Measurements from ENCODE around the gene ATP6AP1.

ATP6AP1 gene

DNA sequence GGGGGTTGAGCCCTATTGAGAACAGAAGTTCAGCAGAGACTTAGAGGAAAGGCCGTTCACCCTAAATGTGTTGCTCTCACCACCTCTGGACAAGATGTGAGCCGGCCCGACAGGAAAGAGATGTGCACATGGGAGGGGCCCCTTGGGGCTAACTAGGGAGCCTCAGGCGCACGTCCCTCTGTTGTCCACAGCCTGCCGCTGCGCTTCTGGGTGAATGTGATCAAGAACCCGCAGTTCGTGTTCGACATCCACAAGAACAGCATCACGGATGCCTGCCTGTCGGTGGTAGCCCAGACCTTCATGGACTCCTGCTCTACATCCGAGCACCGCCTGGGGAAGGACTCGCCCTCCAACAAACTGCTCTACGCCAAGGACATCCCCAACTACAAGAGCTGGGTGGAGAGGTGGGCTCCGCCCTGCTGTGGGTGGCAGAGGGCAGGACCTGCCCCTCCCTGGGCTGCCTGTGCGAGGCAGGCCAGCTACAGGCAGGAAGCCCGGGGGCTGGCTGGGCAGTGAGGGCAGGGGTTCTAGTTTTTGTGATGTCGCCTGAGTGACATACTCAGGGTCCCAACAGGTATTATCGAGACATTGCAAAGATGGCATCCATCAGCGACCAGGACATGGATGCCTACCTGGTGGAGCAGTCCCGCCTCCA lies 42.6 kb downstream of the ATP6AP1 start:
- no peaks in the 10 kb centered on the region for H3K36me3 ChIP-seq
- H3K27ac ChIP-seq = no peak overlapping the region
- H3K4me3 ChIP-seq (ENCODE audit: low read depth in 1 of 2, low read length in 1 of 2) = no peak overlapping the region
- TF ChIP-seq, protein P1, sequence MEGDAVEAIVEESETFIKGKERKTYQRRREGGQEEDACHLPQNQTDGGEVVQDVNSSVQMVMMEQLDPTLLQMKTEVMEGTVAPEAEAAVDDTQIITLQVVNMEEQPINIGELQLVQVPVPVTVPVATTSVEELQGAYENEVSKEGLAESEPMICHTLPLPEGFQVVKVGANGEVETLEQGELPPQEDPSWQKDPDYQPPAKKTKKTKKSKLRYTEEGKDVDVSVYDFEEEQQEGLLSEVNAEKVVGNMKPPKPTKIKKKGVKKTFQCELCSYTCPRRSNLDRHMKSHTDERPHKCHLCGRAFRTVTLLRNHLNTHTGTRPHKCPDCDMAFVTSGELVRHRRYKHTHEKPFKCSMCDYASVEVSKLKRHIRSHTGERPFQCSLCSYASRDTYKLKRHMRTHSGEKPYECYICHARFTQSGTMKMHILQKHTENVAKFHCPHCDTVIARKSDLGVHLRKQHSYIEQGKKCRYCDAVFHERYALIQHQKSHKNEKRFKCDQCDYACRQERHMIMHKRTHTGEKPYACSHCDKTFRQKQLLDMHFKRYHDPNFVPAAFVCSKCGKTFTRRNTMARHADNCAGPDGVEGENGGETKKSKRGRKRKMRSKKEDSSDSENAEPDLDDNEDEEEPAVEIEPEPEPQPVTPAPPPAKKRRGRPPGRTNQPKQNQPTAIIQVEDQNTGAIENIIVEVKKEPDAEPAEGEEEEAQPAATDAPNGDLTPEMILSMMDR (IDR thresholded peaks at IDR 0.05) = no peak
- H3K27me3 ChIP-seq = no peaks in the 10 kb centered on the region
- no peaks in the 10 kb centered on the region for H3K9me3 ChIP-seq
- no peaks in the 10 kb centered on the region for H3K4me1 ChIP-seq (ENCODE audit: control insufficient read depth in 1 of 2, insufficient read depth in 1 of 2, low read depth in 1 of 2, low read length in 1 of 2)

DNA sequence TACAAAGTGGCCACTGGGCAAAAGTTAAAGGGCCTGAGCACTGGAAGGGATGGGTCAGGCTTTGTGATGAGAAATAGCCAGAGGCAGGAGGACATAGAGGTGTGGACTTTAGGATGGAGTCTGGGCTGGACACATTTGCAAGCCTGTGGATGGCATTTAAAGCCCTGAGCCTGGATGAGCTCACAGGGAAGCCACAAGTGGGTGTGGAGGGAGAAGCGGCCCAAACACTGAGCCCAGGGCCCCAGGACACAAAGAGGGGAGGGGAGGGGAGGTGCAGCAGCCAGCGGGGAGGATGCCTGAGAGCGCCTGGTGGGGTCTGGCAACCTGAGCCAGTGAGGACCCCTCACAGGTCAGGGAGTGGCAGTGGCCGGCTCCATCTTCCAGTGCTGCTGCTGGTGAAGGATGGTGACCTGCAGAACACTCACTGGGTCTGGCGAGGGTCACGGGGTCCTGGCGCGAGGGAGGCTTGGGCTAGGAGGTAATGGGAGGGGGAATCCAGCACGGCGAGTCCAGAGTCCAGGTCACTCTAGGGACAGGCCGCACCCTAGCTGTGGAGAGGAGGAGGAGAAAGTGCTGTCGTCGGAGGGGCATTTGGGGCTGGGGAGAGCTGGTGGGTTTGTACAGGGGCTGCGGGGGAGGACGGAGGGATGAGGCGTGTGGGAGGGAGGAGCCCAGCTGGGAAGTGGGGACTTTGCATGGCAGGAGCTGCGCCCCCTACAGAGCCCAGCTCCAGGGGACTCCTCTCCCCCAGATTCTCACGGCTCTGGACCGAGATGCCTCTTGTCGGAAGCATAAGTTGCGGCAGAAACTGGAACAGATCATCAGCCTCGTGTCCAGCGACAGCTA lies 43.6 kb downstream of the ATP6AP1 start:
- Histone ChIP-seq H3K9me3 (no peaks in the 10 kb centered on the region), H3K4me3 (ENCODE audit: low read depth in 1 of 2, low read length in 1 of 2) (no peak overlapping the region), H3K27me3 (no peaks in the 10 kb centered on the region), H3K36me3 (no peaks in the 10 kb centered on the region), H3K4me1 (ENCODE audit: control insufficient read depth in 1 of 2, insufficient read depth in 1 of 2, low read depth in 1 of 2, low read length in 1 of 2) (no peaks in the 10 kb centered on the region), H3K27ac (no peak overlapping the region)
- TF ChIP-seq, protein P1 (IDR thresholded peaks at IDR 0.05) = no peak

DNA sequence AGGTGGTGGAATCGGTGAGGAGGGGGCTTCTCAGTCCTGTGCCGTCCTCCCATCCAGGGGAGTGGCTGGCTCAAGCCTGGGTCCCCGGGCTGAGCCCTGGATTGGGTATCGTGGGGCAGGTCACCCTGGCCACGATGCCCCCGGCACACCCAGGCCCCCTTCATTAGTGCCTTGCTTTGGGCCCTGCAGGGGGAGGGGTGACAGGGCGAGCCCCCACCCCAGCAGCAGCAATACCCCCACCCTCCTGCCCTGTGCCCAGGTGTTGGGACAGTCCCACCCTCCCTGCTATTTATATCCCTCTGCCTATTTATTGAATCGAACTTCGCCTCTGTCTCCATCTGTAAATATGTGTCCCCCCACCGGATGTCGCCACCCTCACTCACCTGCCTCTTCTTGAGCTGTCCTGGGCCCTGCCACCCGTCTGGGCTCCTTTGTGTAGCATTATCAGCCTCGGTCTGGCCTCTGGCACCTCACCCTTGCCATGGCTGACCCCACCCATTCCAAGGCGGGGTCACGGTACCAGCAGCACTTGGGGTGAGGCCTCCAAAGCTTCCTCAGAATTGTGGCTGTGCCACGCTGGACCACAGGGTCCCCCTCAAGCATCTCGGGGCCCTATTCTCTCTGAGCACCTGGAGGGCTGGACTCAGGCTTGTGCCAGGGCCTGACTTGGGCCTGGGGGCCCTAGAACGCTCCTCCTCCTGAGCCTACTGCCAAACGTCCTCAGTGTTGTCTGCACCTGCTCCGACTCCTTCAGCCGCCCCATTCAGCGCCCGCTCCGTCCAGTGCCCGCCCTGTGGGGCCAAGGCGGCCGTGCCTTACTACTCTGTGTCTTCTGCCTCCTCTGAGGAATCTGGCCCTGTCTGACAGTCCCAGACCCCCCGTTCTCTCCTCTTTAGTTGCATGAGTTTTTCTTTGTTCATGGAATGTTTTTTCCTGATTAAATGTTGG lies 44.5 kb downstream of the ATP6AP1 start:
- no peaks in the 10 kb centered on the region for H3K9me3 ChIP-seq
- H3K27ac ChIP-seq = no peak overlapping the region
- H3K4me1 ChIP-seq (ENCODE audit: control insufficient read depth in 1 of 2, insufficient read depth in 1 of 2, low read depth in 1 of 2, low read length in 1 of 2) = peaks cover 0 to under 1% of the 10 kb centered on the region in 2 experiments
- no peaks in the 10 kb centered on the region for H3K36me3 ChIP-seq
- TF ChIP-seq, protein P1 (IDR thresholded peaks at IDR 0.05) = no peak
- no peak overlapping the region for H3K4me3 ChIP-seq (ENCODE audit: low read depth in 1 of 2, low read length in 1 of 2)
- no peaks in the 10 kb centered on the region for H3K27me3 ChIP-seq

DNA sequence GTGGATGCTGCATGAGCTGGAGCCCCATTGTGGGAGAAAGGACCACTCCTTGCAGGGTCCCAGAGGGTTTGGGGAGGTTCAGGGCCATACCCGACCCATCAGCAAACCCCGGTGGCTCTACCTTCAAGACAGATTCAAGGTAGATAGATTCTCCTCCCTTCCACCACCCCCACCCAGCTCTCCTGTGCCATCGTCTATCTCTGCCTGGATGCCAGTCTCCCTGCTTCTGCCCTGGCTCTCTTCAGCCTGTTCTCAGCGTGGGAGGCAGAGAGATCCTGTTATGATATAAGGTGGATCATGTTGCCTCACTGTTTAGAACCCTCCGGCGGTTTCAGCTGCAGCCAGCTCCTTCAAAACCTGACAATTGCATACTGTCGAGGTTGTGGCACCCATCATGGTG lies 45.2 kb downstream of the ATP6AP1 start:
- no peaks in the 10 kb centered on the region for H3K36me3 ChIP-seq
- peaks cover 0 to 5% of the 10 kb centered on the region in 2 experiments for H3K4me1 ChIP-seq (ENCODE audit: control insufficient read depth in 1 of 2, insufficient read depth in 1 of 2, low read depth in 1 of 2, low read length in 1 of 2)
- no peak overlapping the region for H3K4me3 ChIP-seq (ENCODE audit: low read depth in 1 of 2, low read length in 1 of 2)
- TF ChIP-seq, protein P1 (IDR thresholded peaks at IDR 0.05) = no peak
- H3K9me3 ChIP-seq = no peaks in the 10 kb centered on the region
- H3K27me3 ChIP-seq = no peaks in the 10 kb centered on the region
- H3K27ac ChIP-seq = no peak overlapping the region

DNA sequence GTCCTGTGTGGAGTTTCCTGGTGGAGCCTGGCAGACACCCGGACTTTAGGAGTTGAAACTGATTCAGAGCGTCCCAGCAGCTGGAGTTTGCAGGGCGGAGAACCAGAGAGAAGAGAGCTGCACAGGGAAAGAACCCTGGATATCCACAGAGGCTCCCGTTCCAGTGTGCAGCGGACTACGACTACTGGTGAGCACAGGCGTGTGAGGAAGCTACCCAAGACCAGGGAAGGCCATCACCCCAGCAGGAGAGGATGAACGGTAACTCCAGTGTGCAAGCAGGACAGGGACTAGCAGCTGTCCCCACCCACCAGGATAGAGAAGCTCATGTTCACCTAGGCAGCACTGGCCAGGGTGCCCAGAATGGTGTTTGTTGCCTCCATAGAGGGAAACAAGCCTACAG lies 48.3 kb downstream of the ATP6AP1 start:
- H3K4me1 ChIP-seq (ENCODE audit: control insufficient read depth in 1 of 2, insufficient read depth in 1 of 2, low read depth in 1 of 2, low read length in 1 of 2) = peaks cover 5 to 14% of the 10 kb centered on the region in 2 experiments

More for the DNA sequence above, 48.3 kb downstream of the ATP6AP1 start:
- H3K27ac ChIP-seq = no peak overlapping the region
- TF ChIP-seq, protein P1 (IDR thresholded peaks at IDR 0.05) = no peak
- H3K4me3 ChIP-seq (ENCODE audit: low read depth in 1 of 2, low read length in 1 of 2) = no peak overlapping the region
- H3K9me3 ChIP-seq = no peaks in the 10 kb centered on the region
- H3K36me3 ChIP-seq = no peaks in the 10 kb centered on the region
- no peaks in the 10 kb centered on the region for H3K27me3 ChIP-seq

All from neutrophil (primary cell).